NT2/D1 (cell line): ENCODE measurements around the gene CALD1.

ENCODE experiments used
- YY1 ChIP-seq: IDR thresholded peaks from 2 replicates; pipeline ENCODE4 v1.6.1; 2011; ENCODE audit not compliant: insufficient read length, insufficient read depth
- ZNF274 ChIP-seq: IDR thresholded peaks from 2 replicates; pipeline ENCODE4 v1.6.1; 2011; ENCODE audit warnings: mild to moderate bottlenecking, low read depth, low read length

- TF ChIP-seq YY1 (no peak), ZNF274 (no peak)
These were observed 76.0 kb downstream of the CALD1 start for GRCh38 chr7:134855442-134855841.
